GM19372 (cell line): Measurements from ENCODE around the gene GSG1.
"Not testable (repeated sequence)": the region's sequence is repeated elsewhere in the genome, so short reads cannot be mapped to it uniquely, and the experiment has no call there.

Experiments
- ATAC-seq: cut with Tn5 transposase; IDR thresholded peaks from one replicate; pipeline ENCODE4 v1.9.1; 2021; ENCODE audit warnings: mild to moderate bottlenecking, low read depth, moderate library complexity; ENCODE audit not compliant: unreplicated experiment

GSG1 gene

GRCh38 chr12:13093848-13094220, 9.6 kb downstream of the GSG1 start:
- ATAC-seq, result no peak

DNA sequence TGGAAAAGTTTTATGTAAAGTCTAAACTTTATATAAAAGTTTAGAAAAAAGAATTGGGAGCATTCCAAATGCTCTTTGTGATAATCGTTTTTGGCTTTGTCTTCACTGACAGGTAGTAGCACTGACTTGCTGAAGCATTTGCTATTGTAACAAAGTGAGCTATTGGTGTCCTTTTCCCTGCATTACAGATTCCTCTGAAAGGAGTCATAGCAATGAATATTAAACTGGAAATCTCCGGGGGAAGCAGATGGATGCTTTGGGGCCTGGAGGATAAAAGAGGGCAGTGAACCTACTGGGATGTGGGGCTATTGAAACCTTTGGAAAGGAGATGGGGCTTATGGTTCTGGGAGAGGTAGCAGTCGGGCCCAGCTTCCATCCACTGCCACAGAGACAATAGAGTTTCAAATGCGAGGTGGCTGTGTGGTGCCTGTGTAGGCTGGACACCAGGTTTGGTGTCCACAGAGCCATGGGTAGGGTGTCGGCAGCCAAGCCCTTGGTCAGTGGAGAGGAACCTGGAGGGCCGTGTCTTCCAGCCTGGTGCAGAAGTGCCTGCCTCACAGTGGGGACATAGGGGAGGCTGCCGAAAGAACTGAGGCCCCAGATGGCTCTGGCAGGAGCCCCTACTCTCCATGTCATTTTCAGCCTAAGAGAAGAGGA, 10.1 kb downstream of the GSG1 start:
- no peak for ATAC-seq

- no peak for ATAC-seq
Observed at GRCh38 chr12:13091832-13092231, 11.6 kb downstream of the GSG1 start.

DNA sequence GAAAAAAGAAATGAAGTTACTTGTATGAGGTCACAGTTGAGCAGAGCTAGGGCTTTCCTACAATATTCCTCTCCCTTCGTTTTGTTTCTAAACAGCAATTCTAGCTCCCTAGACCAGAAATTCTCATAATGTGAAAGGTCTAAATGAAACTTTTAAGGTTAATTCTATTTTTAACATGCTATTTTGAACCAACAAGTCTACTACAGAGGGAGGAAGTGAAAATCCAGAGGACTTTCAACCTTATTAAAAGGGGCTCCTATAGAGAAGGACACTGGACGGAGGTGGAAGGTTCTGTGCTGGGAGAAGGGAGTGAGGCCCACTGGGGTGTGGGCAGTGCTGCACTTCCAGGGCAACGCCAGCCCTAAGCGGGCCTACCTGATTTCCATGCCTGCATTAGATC, 13.4 kb downstream of the GSG1 start:
- no peak for ATAC-seq

- ATAC-seq, result no peak
Observed at GRCh38 chr12:13088496-13088895, 15.0 kb downstream of the GSG1 start.

- ATAC-seq, result no peak
Observed at GRCh38 chr12:13087766-13088165, 15.7 kb downstream of the GSG1 start.

- no peak for ATAC-seq
Observed at GRCh38 chr12:13085968-13086686, 17.3 kb downstream of the GSG1 start.

GRCh38 chr12:13084898-13085640, 18.4 kb downstream of the GSG1 start:
- ATAC-seq, result no peak

DNA sequence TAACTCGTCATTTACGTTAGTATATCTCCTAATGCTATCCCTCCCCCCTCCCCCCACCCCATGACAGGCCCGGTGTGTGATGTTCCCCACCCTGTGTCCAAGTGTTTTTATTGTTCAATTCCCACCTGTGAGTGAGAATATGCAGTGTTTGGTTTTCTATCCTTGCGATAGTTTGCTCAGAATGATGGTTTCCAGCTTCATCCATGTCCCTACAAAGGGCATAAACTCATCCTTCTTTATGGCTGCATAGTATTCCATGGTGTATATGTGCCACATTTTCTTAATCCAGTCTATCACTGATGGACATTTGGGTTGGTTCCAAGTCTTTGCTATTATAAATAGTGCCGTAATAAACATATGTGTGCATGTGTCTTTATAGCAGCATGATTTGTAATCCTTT, 19.8 kb downstream of the GSG1 start:
- not testable (repeated sequence) for ATAC-seq

- ATAC-seq, result no peak
Observed at GRCh38 chr12:13082861-13083260, 20.6 kb downstream of the GSG1 start.

- no peak for ATAC-seq
Observed at GRCh38 chr12:13080266-13080665, 23.2 kb downstream of the GSG1 start.

DNA sequence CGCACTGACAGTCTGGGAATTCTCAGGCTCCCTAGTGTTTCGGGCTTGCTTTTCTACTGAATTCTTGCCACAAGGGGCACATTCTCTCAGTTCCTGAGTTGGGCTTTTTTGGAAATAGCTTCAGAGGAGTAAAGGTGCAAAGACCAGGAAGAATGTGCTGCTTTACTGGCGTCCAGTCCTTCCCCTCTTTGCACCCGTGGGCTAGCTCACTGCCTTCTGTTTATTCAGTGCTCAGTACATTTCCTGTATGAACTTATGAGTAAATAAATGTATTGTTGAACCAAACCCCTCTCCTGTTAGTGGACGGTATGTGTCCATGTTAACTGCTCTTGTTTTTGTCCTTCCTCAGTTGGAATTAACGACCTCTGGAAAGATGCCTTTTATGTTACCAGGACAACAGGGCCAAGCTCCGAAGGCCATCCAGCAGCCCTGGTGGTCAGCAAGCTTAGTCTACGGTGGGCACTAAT, 24.0 kb downstream of the GSG1 start:
- no peak for ATAC-seq

DNA sequence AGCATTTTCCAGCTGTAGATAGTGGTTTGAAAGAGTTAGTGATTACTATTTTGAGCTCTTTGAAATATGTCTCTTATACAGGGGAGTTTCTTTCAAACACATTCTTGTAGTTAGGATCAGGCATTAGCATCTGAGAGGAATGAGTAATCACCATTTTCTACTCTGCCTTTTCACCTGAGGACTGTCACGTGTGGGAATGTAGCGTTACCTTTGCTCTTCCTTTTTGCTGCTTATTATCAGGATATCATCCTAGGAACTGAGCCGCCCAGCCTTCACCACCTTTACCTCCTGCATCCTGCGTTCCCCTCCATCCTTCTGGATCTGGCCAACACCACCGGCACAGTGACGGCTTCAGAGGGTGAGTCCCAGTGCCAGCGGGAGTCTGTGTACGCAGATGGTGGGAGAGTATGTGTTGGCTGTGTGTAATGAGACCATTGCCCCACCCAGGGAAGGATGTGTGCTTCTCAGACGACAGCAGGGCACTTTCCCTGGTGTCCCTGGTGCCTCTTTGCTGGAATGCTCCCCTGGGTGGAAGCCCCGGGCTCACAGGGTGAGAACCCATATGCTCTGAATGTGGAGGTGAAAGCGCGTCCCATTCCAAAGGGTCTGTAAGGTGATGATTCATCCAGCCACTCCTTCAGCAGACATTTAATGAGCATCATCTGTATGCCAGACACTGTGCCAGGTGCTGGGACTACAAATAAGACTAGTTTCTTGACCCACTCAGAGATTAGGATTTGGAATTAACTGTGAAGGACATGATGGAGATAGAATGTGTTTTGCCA, 27.5 kb downstream of the GSG1 start:
- ATAC-seq, result no peak

GRCh38 chr12:13075118-13075480, 28.4 kb downstream of the GSG1 start:
- ATAC-seq, result no peak

- ATAC-seq, result no peak
Observed at GRCh38 chr12:13074396-13075117, 28.9 kb downstream of the GSG1 start.

GRCh38 chr12:13073173-13073572, 30.3 kb downstream of the GSG1 start:
- ATAC-seq, result no peak

- ATAC-seq, result no peak
Observed at GRCh38 chr12:13071305-13072280, 31.9 kb downstream of the GSG1 start.

GRCh38 chr12:13069380-13069779, 34.1 kb downstream of the GSG1 start:
- ATAC-seq, result no peak

DNA sequence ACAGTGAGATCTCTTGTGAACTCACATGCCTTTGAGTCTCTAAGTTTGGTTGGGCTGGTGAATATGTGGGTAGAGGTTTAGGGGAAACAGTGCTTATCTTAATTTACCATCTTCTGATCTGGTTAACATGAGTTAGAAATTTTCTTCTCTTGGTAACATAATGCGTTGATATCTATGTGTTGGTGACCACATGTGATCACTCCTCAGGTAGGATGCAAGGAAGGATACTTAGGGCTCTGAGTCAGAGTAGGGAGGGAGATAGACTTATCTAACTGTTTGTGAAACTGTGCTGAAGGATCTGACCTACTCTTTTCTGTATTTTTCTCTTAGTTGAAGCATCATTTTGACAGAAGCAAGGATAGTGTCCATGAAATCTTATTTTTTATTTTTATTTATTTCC, 36.1 kb downstream of the GSG1 start:
- ATAC-seq, result no peak
